Measurements from ENCODE around the gene XPNPEP1. TPM values are rescaled to one million over a fixed set of nuclear protein-coding genes. Genes with fewer than 3 reads are reported as not detected.

XPNPEP1 gene
- total and polyA plus RNA-seq, 2 of the 4 experiments (the other 2 are of a cell fraction): 164 to 311 TPM

DNA sequence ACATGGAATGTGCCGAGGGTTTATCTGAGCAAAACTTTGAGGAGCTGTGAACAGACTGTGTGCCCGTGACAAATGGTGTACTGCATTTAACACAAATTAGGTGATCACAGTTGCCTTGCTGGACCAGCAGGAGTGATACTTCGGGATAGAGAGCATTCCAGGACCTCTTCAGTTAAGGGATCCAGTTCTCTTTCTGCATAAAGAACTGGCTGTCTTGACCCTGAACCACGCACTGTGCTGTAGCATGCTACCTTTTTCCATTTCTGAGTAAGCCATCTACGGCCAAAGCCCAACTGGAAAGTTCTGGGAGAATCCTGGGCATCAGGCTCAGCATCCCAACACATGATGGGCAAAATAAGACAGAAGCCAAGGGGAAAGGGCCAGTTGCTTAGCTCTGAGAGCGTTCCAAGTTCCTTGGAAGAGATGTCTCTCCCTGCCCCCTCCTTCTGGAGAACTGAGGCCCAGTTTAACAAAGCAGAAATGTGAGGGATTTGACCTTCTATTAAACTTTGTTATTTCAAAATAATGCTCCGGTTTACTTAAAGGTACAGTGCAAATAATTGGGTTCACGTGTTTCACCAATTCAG lies 46.5 kb upstream of the XPNPEP1 start:
- Histone ChIP-seq H2BK5ac (ENCODE audit: low read depth, low read length, poor library complexity, severe bottlenecking) (no peak overlapping the region), H4K8ac (ENCODE audit: low read depth in 2 of 2, low read length in 2 of 2) (peak overlapping the region in 1 of 2 experiments; percentile 39; a peak in 1 of 4 replicates), H3K27ac (ENCODE audit: insufficient read depth, low read length) (no peak overlapping the region), H3K27me3 (ENCODE audit: control insufficient read depth, insufficient read depth, low read length) (no peaks in the 10 kb centered on the region), H3K4ac (ENCODE audit: low read depth, low read length) (peak overlapping the region; percentile 72), H3K9me1 (ENCODE audit: insufficient read depth, low read length) (0 out of 2 replicates have a peak, but pooled peaks cover 9% of the 10 kb centered on the region), H4K5ac (ENCODE audit: low read depth, low read length) (peak overlapping the region; percentile 21), H3K4me3 (ENCODE audit: insufficient read depth, low read depth, low read length) (no peak overlapping the region), H3K9ac (ENCODE audit: low read depth, low read length) (no peak overlapping the region), H3K56ac (ENCODE audit: extremely low read depth, insufficient read depth, low read length) (no peak overlapping the region), H2AK9ac (replicated peaks; ENCODE audit: low read depth, low read length, poor library complexity) (no peak overlapping the region), H2AK5ac (ENCODE audit: low read depth, low read length) (peak overlapping the region; percentile 79), H4K20me1 (ENCODE audit: insufficient read depth, low read length) (peaks cover 4% of the 10 kb centered on the region), H3K36me3 (ENCODE audit: control insufficient read depth, insufficient read depth, low read length) (no peaks in the 10 kb centered on the region), H3K9me3 (ENCODE audit: control insufficient read depth, insufficient read depth, low read length) (no peaks in the 10 kb centered on the region), H3K79me1 (ENCODE audit: low read depth in 1 of 2, low read length in 2 of 2) (peaks cover 0 to 2% of the 10 kb centered on the region in 2 experiments; a peak in 1 of 4 replicates), H2AFZ (replicated peaks; ENCODE audit: low read length, poor library complexity) (peak overlapping the region; percentile 26), H3K4me1 (ENCODE audit: control insufficient read depth, insufficient read depth, low read length) (peaks cover 21% of the 10 kb centered on the region), H4K91ac (ENCODE audit: insufficient read depth, low read depth, low read length) (peak overlapping the region; percentile 71; the same call in 1 of the 2 replicates), H3K23ac (ENCODE audit: low read depth, low read length) (0 out of 2 replicates have a peak overlapping the region, but pooled peaks have one; percentile 29), H2BK120ac (ENCODE audit: low read depth, low read length) (peak overlapping the region; percentile 82), H2BK15ac (ENCODE audit: low read depth, low read length) (peak overlapping the region; percentile 62; the same call in 1 of the 3 replicates), H3K14ac (replicated peaks; ENCODE audit: low read depth, low read length) (peak overlapping the region; percentile 46; the same call in 1 of the 2 replicates), H3K4me2 (ENCODE audit: low read depth, low read length) (no peak overlapping the region), H2BK20ac (ENCODE audit: low read depth, low read length) (peak overlapping the region; percentile 85), H3K18ac (ENCODE audit: low read depth, low read length) (peak overlapping the region; percentile 14; the same call in 1 of the 2 replicates)
- in situ Hi-C loops (cut with MboI; ENCODE audit: low sequenced_read_pairs) (no loop called here), dilution Hi-C loops (cut with HindIII; ENCODE audit: low sequenced_read_pairs, unreplicated experiment) (no loop called here), intact Hi-C loops (cut with micrococcal nuclease) (loop anchor here (5.0 kb wide), 1 partner anchor 83 kb away; no protein-coding TSS in a partner anchor)
- CTCF ChIA-PET: no interaction called here
- BruUV-seq (replicated peaks): no TSS peak
- no peak for DNase-seq
- ATAC-seq (ENCODE audit: low read depth): no peak
- TF ChIP-seq CEBPB (IDR thresholded peaks at IDR 0.05; ENCODE audit: low read depth, low read length) (no peak), SMC3 (IDR thresholded peaks at IDR 0.05; ENCODE audit: low read depth, low read length) (no peak), RAD21 (IDR thresholded peaks at IDR 0.05; ENCODE audit: low read length) (no peak)
- TF ChIP-seq, protein P1, sequence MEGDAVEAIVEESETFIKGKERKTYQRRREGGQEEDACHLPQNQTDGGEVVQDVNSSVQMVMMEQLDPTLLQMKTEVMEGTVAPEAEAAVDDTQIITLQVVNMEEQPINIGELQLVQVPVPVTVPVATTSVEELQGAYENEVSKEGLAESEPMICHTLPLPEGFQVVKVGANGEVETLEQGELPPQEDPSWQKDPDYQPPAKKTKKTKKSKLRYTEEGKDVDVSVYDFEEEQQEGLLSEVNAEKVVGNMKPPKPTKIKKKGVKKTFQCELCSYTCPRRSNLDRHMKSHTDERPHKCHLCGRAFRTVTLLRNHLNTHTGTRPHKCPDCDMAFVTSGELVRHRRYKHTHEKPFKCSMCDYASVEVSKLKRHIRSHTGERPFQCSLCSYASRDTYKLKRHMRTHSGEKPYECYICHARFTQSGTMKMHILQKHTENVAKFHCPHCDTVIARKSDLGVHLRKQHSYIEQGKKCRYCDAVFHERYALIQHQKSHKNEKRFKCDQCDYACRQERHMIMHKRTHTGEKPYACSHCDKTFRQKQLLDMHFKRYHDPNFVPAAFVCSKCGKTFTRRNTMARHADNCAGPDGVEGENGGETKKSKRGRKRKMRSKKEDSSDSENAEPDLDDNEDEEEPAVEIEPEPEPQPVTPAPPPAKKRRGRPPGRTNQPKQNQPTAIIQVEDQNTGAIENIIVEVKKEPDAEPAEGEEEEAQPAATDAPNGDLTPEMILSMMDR (conservative IDR thresholded peaks at IDR 0.05; ENCODE audit: low read depth, low read length): no peak
- TF ChIP-seq, protein P2, sequence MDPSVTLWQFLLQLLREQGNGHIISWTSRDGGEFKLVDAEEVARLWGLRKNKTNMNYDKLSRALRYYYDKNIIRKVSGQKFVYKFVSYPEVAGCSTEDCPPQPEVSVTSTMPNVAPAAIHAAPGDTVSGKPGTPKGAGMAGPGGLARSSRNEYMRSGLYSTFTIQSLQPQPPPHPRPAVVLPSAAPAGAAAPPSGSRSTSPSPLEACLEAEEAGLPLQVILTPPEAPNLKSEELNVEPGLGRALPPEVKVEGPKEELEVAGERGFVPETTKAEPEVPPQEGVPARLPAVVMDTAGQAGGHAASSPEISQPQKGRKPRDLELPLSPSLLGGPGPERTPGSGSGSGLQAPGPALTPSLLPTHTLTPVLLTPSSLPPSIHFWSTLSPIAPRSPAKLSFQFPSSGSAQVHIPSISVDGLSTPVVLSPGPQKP (IDR thresholded peaks at IDR 0.05; ENCODE audit: borderline replicate concordance, low read depth, low read length): no peak
- POLR2A ChIA-PET (ENCODE audit: unreplicated experiment): no interaction called here
- 70% methylated on average over 4 of the region's 8 CpGs; no CpG with 5 or more reads in 1 of the 2 experiments for WGBS, 2 experiments (ENCODE audit: extremely low coverage in 2 of 2, insufficient read length in 1 of 2)

Data from IMR-90 (cell line).